HG02884 (cell line): ENCODE results near the gene RGS6.

ENCODE experiments used
- ATAC-seq: cut with Tn5 transposase; IDR thresholded peaks from one replicate; pipeline ENCODE4 v1.9.1; 2021; ENCODE audit warnings: mild to moderate bottlenecking, moderate library complexity; ENCODE audit not compliant: unreplicated experiment

RGS6 gene

GRCh38 chr14:72389200-72389599 is 457.0 kb downstream of the RGS6 start:
- no peak for ATAC-seq

GRCh38 chr14:72401101-72401625 is 468.9 kb downstream of the RGS6 start:
- ATAC-seq: no peak

GRCh38 chr14:72401632-72402376 is 469.6 kb downstream of the RGS6 start:
- ATAC-seq: no peak

GRCh38 chr14:72402377-72402772 is 470.1 kb downstream of the RGS6 start:
- no peak for ATAC-seq

- ATAC-seq: no peak
Measured at GRCh38 chr14:72404106-72404774, 472.0 kb downstream of the RGS6 start.

- no peak for ATAC-seq
Measured at GRCh38 chr14:72404998-72405397, 472.8 kb downstream of the RGS6 start.

GRCh38 chr14:72408020-72408419 is 475.8 kb downstream of the RGS6 start:
- no peak for ATAC-seq

- no peak for ATAC-seq
Measured at GRCh38 chr14:72409047-72409446, 476.8 kb downstream of the RGS6 start.

- no peak for ATAC-seq
Measured at GRCh38 chr14:72416081-72416849, 484.0 kb downstream of the RGS6 start.

- ATAC-seq: no peak
Measured at GRCh38 chr14:72416892-72417291, 484.7 kb downstream of the RGS6 start.

- ATAC-seq: no peak
Measured at GRCh38 chr14:72418806-72419205, 486.6 kb downstream of the RGS6 start.

GRCh38 chr14:72419226-72419775 is 487.1 kb downstream of the RGS6 start:
- no peak for ATAC-seq

GRCh38 chr14:72420749-72421474 is 488.7 kb downstream of the RGS6 start:
- ATAC-seq: no peak

GRCh38 chr14:72423957-72424356 is 491.7 kb downstream of the RGS6 start:
- no peak for ATAC-seq

- ATAC-seq: no peak
Measured at GRCh38 chr14:72430457-72430856, 498.2 kb downstream of the RGS6 start.

GRCh38 chr14:72432748-72433147 is 500.5 kb downstream of the RGS6 start:
- no peak for ATAC-seq

- no peak for ATAC-seq
Measured at GRCh38 chr14:72433511-72433910, 501.3 kb downstream of the RGS6 start.

- no peak for ATAC-seq
Measured at GRCh38 chr14:72434856-72435255, 502.6 kb downstream of the RGS6 start.

- peak; percentile 49 for ATAC-seq
Measured at GRCh38 chr14:72439707-72440106, 507.5 kb downstream of the RGS6 start.

GRCh38 chr14:72443256-72443655 is 511.0 kb downstream of the RGS6 start:
- no peak for ATAC-seq
